ENCODE results near the gene GTF2A1. TPM values are rescaled to one million over a fixed set of nuclear protein-coding genes. Genes with fewer than 3 reads are reported as not detected.
"Not testable (repeated sequence)": the region's sequence is repeated elsewhere in the genome, so short reads cannot be mapped to it uniquely, and the experiment has no call there.

GTF2A1 gene
- total RNA-seq, 1 donor from 2014 or later: 30.4 TPM

GRCh38 chr14:81233615-81234014, 12.9 kb upstream of the GTF2A1 start:
- DNase-seq (ENCODE audit: low read depth): no peak

GRCh38 chr14:81231540-81231939, 10.8 kb upstream of the GTF2A1 start:
- no peak for DNase-seq (ENCODE audit: low read depth)

GRCh38 chr14:81224222-81224621, 3.5 kb upstream of the GTF2A1 start:
- no peak for DNase-seq (ENCODE audit: low read depth)

- not testable (repeated sequence) for DNase-seq (ENCODE audit: low read depth)
These were observed 3.0 kb upstream of the GTF2A1 start for GRCh38 chr14:81223788-81224187.

- DNase-seq (ENCODE audit: low read depth): peak; percentile 86
These were observed 1.9 kb upstream of the GTF2A1 start for GRCh38 chr14:81222691-81223090.

- DNase-seq (ENCODE audit: low read depth): no peak
These were observed 1.4 kb upstream of the GTF2A1 start for GRCh38 chr14:81222126-81222525.

GRCh38 chr14:81221579-81222102, 882 bp upstream of the GTF2A1 start:
- no peak for DNase-seq (ENCODE audit: low read depth)

GRCh38 chr14:81220580-81220829, 254 bp downstream of the GTF2A1 start:
- DNase-seq (ENCODE audit: low read depth): no peak

- DNase-seq (ENCODE audit: low read depth): peak; percentile 10
These were observed 790 bp downstream of the GTF2A1 start for GRCh38 chr14:81219759-81220579.

- peak; percentile 95 for DNase-seq (ENCODE audit: low read depth)
These were observed 1.5 kb downstream of the GTF2A1 start for GRCh38 chr14:81219210-81219758.

GRCh38 chr14:81211844-81212243, 8.9 kb downstream of the GTF2A1 start:
- DNase-seq (ENCODE audit: low read depth): peak; percentile 24

- no peak for DNase-seq (ENCODE audit: low read depth)
These were observed 11.5 kb downstream of the GTF2A1 start for GRCh38 chr14:81209167-81209836.

GRCh38 chr14:81208489-81208888, 12.3 kb downstream of the GTF2A1 start:
- no peak for DNase-seq (ENCODE audit: low read depth)

GRCh38 chr14:81206115-81206514, 14.6 kb downstream of the GTF2A1 start:
- peak; percentile 22 for DNase-seq (ENCODE audit: low read depth)

- DNase-seq (ENCODE audit: low read depth): no peak
These were observed 15.1 kb downstream of the GTF2A1 start for GRCh38 chr14:81205639-81206038.

- no peak for DNase-seq (ENCODE audit: low read depth)
These were observed 20.7 kb downstream of the GTF2A1 start for GRCh38 chr14:81200054-81200453.

- DNase-seq (ENCODE audit: low read depth): no peak
These were observed 21.7 kb downstream of the GTF2A1 start for GRCh38 chr14:81199084-81199483.

- peak; percentile 46 for DNase-seq (ENCODE audit: low read depth)
These were observed 22.1 kb downstream of the GTF2A1 start for GRCh38 chr14:81198651-81199050.

- DNase-seq (ENCODE audit: low read depth): no peak
These were observed 26.7 kb downstream of the GTF2A1 start for GRCh38 chr14:81193924-81194633.

- no peak for DNase-seq (ENCODE audit: low read depth)
These were observed 28.2 kb downstream of the GTF2A1 start for GRCh38 chr14:81192594-81192993.

- DNase-seq (ENCODE audit: low read depth): no peak
These were observed 32.8 kb downstream of the GTF2A1 start for GRCh38 chr14:81187832-81188522.

- no peak for DNase-seq (ENCODE audit: low read depth)
These were observed 41.1 kb downstream of the GTF2A1 start for GRCh38 chr14:81179631-81180030.

All from renal cortical epithelial cell (primary cell).